Activated CD4-positive, alpha-beta T cell treated with anti-CD3 and anti-CD28 coated beads, Interleukin-2, amount 10 ng/mL, durations not matched to agents 7 days and 5 days (primary cell): ENCODE measurements around the gene CD19. TPM values are rescaled to one million over a fixed set of nuclear protein-coding genes. Genes with fewer than 3 reads are reported as not detected.
A peak's percentile ranks its signal among the peaks of the same experiment; 100 is the strongest.

Experiments
- CTCF ChIA-PET: fragments of 350-600 bp; sonication (Branson Sonifier 250); formaldehyde crosslinking; loops from one replicate; lab custom pipeline; 2021; ENCODE audit warnings: antibody characterized with exemption; lab: Charles Lee
- POLR2A ChIA-PET: fragments of 350-600 bp; sonication (Branson Sonifier 250); formaldehyde crosslinking; loops from one replicate; lab custom pipeline; 2021; ENCODE audit warnings: antibody characterized with exemption; lab: Charles Lee
- DNase-seq: peaks from one replicate; pipeline ENCODE4 v3.0.0-alpha.2; 2020
- H3K27ac Mint-ChIP-seq: one replicate; pipeline ENCODE4 v1.8.0; 2021; ENCODE audit warnings: mild to moderate bottlenecking, moderate library complexity, mixed read lengths
- H3K27me3 Mint-ChIP-seq: one replicate; pipeline ENCODE4 v1.8.0; 2021; ENCODE audit warnings: mixed read lengths
- H3K36me3 Mint-ChIP-seq: one replicate; pipeline ENCODE4 v1.8.0; 2021; ENCODE audit warnings: low read depth, mixed read lengths
- H3K4me1 Mint-ChIP-seq: one replicate; pipeline ENCODE4 v1.8.0; 2021; ENCODE audit warnings: mixed read lengths
- H3K4me3 Mint-ChIP-seq: one replicate; pipeline ENCODE4 v1.8.0; 2021; ENCODE audit warnings: mild to moderate bottlenecking, moderate library complexity, mixed read lengths
- H3K9me3 Mint-ChIP-seq: one replicate; pipeline ENCODE4 v1.8.0; 2021; ENCODE audit warnings: mixed read lengths
- total RNA-seq, 2 experiments: library from RNA; stranded (reverse); gene quantifications; one replicate each; pipeline ENCODE4 v1.2.3, GENCODE V29; 2021

Gene CD19
- total RNA-seq, 2 experiments from 2014 or later, result 0.12 TPM; not detected in 1

- Mint-ChIP-seq H3K27me3 (no peaks in the 10 kb centered on the region), H3K9me3 (no peaks in the 10 kb centered on the region), H3K27ac (no peak overlapping the region), H3K36me3 (no peaks in the 10 kb centered on the region), H3K4me3 (no peak overlapping the region), H3K4me1 (peaks cover 4% of the 10 kb centered on the region)
- no peak for DNase-seq
- ChIA-PET POLR2A (no interaction called here), CTCF (interaction anchor here (0.6 to 0.7 kb wide), 2 partner anchors 9 to 36 kb away, joined by 3 to 6 read pairs; no protein-coding TSS in a partner anchor)
Observed at GRCh38 chr16:28899882-28900590, 31.7 kb upstream of the CD19 start.

GRCh38 chr16:28900601-28901000 is 31.2 kb upstream of the CD19 start:
- DNase-seq, result no peak
- CTCF ChIA-PET, result interaction anchor here (0.6 kb wide), 1 partner anchor 10 kb away, joined by 6 read pairs; no protein-coding TSS in a partner anchor
- Mint-ChIP-seq H3K27me3 (no peaks in the 10 kb centered on the region), H3K4me3 (no peak overlapping the region), H3K9me3 (no peaks in the 10 kb centered on the region), H3K36me3 (no peaks in the 10 kb centered on the region), H3K27ac (peak overlapping the region; percentile 46), H3K4me1 (peaks cover 4% of the 10 kb centered on the region)
- POLR2A ChIA-PET, result no interaction called here

GRCh38 chr16:28901862-28902261 is 29.9 kb upstream of the CD19 start:
- H3K9me3 Mint-ChIP-seq, result no peaks in the 10 kb centered on the region
- H3K4me1 Mint-ChIP-seq, result peaks cover 4% of the 10 kb centered on the region
- no peak overlapping the region for H3K4me3 Mint-ChIP-seq
- DNase-seq, result no peak
- H3K27ac Mint-ChIP-seq, result no peak overlapping the region
- ChIA-PET POLR2A (no interaction called here), CTCF (interaction anchor here (0.5 to 0.9 kb wide), 2 partner anchors 13 to 52 kb away, joined by 3 read pairs; no protein-coding TSS in a partner anchor)
- no peaks in the 10 kb centered on the region for H3K36me3 Mint-ChIP-seq
- no peaks in the 10 kb centered on the region for H3K27me3 Mint-ChIP-seq

DNA sequence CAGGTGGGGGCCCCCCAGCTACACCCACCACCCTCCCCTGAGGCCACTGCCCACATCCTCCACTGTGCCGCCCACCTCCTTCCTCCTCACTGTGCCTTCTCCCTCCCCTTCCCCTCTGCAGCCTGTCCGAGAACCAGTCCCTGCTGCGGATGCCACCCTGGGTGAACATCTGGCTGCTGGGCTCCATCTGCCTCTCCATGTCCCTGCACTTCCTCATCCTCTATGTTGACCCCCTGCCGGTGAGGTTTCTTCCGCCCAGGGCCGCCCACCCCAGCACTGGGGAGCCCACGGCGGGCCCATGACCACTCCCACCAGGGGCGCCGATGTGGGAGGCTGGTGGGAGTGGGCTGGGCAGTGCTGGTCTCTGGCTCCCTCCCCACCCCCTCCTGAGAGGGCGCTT is 28.9 kb upstream of the CD19 start:
- no peak overlapping the region for H3K27ac Mint-ChIP-seq
- ChIA-PET POLR2A (no interaction called here), CTCF (no interaction called here)
- H3K4me1 Mint-ChIP-seq, result peaks cover 4% of the 10 kb centered on the region
- no peak for DNase-seq
- no peaks in the 10 kb centered on the region for H3K9me3 Mint-ChIP-seq
- H3K4me3 Mint-ChIP-seq, result no peak overlapping the region
- no peaks in the 10 kb centered on the region for H3K27me3 Mint-ChIP-seq
- no peaks in the 10 kb centered on the region for H3K36me3 Mint-ChIP-seq

DNA sequence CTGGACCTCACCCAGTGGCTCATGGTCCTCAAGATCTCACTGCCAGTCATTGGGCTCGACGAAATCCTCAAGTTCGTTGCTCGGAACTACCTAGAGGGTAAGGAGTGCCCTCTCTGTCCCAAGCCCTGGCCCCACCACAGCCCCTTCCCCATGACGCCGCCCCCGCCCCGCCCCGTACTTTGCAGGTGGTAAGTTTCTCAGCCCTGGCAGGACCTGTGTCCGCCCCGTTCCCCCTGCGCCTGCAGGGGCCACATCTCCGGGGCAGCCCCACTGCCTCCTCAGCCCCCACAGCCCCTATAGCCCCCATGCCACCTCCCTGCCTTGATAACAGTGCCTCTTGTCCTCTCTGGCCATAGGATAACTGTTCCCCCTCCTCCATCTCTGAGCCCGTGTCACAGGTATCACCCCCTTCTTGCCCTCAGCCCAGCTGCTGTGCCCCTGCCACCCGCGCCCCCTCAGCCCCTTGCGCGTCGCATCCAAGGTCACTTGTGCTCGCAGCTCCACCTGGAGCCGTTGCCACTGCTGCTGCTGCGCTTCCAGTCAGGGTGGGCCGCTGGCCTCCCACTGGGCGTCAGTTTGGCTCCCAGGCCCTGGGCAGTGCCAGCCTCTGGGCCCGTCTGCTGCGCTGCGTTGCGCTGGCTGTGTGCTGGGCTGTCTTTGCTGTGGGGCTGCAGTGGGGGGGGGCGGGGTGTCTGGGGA is 28.3 kb upstream of the CD19 start:
- no peaks in the 10 kb centered on the region for H3K9me3 Mint-ChIP-seq
- H3K27me3 Mint-ChIP-seq, result no peaks in the 10 kb centered on the region
- H3K27ac Mint-ChIP-seq, result no peak overlapping the region
- POLR2A ChIA-PET, result no interaction called here
- H3K4me1 Mint-ChIP-seq, result peaks cover 4% of the 10 kb centered on the region
- H3K4me3 Mint-ChIP-seq, result no peak overlapping the region
- no peak for DNase-seq
- H3K36me3 Mint-ChIP-seq, result no peaks in the 10 kb centered on the region
- CTCF ChIA-PET, result no interaction called here

DNA sequence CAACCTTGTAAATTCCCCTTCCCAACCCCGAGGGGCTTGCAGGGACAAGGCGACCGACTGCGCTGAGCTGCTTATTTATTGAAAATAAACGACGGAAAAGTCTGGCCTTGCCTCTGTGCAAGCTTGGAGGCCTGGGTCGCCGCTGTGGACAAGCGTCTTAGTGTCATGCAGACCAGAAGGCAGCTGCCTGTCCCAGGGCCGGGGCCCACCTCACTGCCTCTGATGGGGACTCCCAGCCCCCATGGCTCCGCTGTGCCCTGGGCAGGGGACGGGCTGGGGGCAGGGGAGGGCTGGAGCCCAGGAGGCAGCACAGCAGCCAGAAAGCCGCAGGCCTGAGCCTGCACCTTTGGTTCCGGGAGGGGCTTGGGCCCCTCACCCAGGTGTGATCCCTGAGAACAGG is 27.4 kb upstream of the CD19 start:
- no peak overlapping the region for H3K4me3 Mint-ChIP-seq
- no peaks in the 10 kb centered on the region for H3K27me3 Mint-ChIP-seq
- CTCF ChIA-PET, result no interaction called here
- no peaks in the 10 kb centered on the region for H3K9me3 Mint-ChIP-seq
- POLR2A ChIA-PET, result no interaction called here
- H3K36me3 Mint-ChIP-seq, result no peaks in the 10 kb centered on the region
- no peak for DNase-seq
- peaks cover 4% of the 10 kb centered on the region for H3K4me1 Mint-ChIP-seq
- no peak overlapping the region for H3K27ac Mint-ChIP-seq

GRCh38 chr16:28904828-28905227 is 26.9 kb upstream of the CD19 start:
- DNase-seq, result no peak
- Mint-ChIP-seq H3K27me3 (no peaks in the 10 kb centered on the region), H3K36me3 (no peaks in the 10 kb centered on the region), H3K4me3 (no peak overlapping the region), H3K9me3 (no peaks in the 10 kb centered on the region), H3K4me1 (peaks cover 4% of the 10 kb centered on the region), H3K27ac (no peak overlapping the region)
- POLR2A ChIA-PET, result no interaction called here
- CTCF ChIA-PET, result no interaction called here

GRCh38 chr16:28905229-28905754 is 26.5 kb upstream of the CD19 start:
- H3K9me3 Mint-ChIP-seq, result no peaks in the 10 kb centered on the region
- H3K36me3 Mint-ChIP-seq, result no peaks in the 10 kb centered on the region
- H3K27ac Mint-ChIP-seq, result no peak overlapping the region
- ChIA-PET POLR2A (no interaction called here), CTCF (no interaction called here)
- no peak for DNase-seq
- peaks cover 2% of the 10 kb centered on the region for H3K4me1 Mint-ChIP-seq
- H3K27me3 Mint-ChIP-seq, result no peaks in the 10 kb centered on the region
- no peak overlapping the region for H3K4me3 Mint-ChIP-seq

GRCh38 chr16:28905800-28906372 is 25.9 kb upstream of the CD19 start:
- no peaks in the 10 kb centered on the region for H3K27me3 Mint-ChIP-seq
- POLR2A ChIA-PET, result no interaction called here
- no peaks in the 10 kb centered on the region for H3K36me3 Mint-ChIP-seq
- CTCF ChIA-PET, result interaction anchor here (1.4 kb wide), 1 partner anchor 8 kb away, joined by 3 read pairs; no protein-coding TSS in a partner anchor
- peaks cover under 1% of the 10 kb centered on the region for H3K4me1 Mint-ChIP-seq
- H3K9me3 Mint-ChIP-seq, result no peaks in the 10 kb centered on the region
- H3K4me3 Mint-ChIP-seq, result no peak overlapping the region
- H3K27ac Mint-ChIP-seq, result no peak overlapping the region
- DNase-seq, result no peak

- ChIA-PET CTCF (no interaction called here), POLR2A (no interaction called here)
- no peak for DNase-seq
- no peaks in the 10 kb centered on the region for H3K9me3 Mint-ChIP-seq
- H3K4me3 Mint-ChIP-seq, result no peak overlapping the region
- H3K4me1 Mint-ChIP-seq, result no peaks in the 10 kb centered on the region
- H3K27me3 Mint-ChIP-seq, result no peaks in the 10 kb centered on the region
- H3K27ac Mint-ChIP-seq, result no peak overlapping the region
- peaks cover 2% of the 10 kb centered on the region for H3K36me3 Mint-ChIP-seq
Observed at GRCh38 chr16:28910086-28911031, 21.4 kb upstream of the CD19 start.

- H3K9me3 Mint-ChIP-seq, result no peaks in the 10 kb centered on the region
- H3K36me3 Mint-ChIP-seq, result peaks cover 9% of the 10 kb centered on the region
- ChIA-PET POLR2A (no interaction called here), CTCF (interaction anchor here (1.1 kb wide), 1 partner anchor 39 kb away, joined by 3 read pairs; no protein-coding TSS in a partner anchor)
- DNase-seq, result no peak
- no peaks in the 10 kb centered on the region for H3K4me1 Mint-ChIP-seq
- no peak overlapping the region for H3K27ac Mint-ChIP-seq
- no peaks in the 10 kb centered on the region for H3K27me3 Mint-ChIP-seq
- H3K4me3 Mint-ChIP-seq, result no peak overlapping the region
Observed at GRCh38 chr16:28912558-28912957, 19.2 kb upstream of the CD19 start.
